Keratinocyte (primary cell): Measurements from ENCODE around the gene P2RY8.
"Not testable (repeated sequence)": the region's sequence is repeated elsewhere in the genome, so short reads cannot be mapped to it uniquely, and the experiment has no call there.

Experiments used
- EZH2 ChIP-seq: IDR thresholded peaks from one replicate; pipeline ENCODE4 v1.6.1; 2012; ENCODE audit warnings: inconsistent platforms, mild to moderate bottlenecking, low read length, moderate library complexity
- TF ChIP-seq, protein P1 (sequence below), 3 experiments: IDR thresholded peaks in 1 of 3; conservative IDR thresholded peaks in 1 of 3; optimal IDR thresholded peaks in 1 of 3; 2 replicates in 2 of 3; 3 replicates in 1 of 3; pipeline versions ENCODE3 to v1.5.1; 2011; ENCODE audit warnings: low read length in 3 of 3, mild to moderate bottlenecking in 3 of 3, moderate library complexity in 2 of 3, control low read depth in 1 of 3, inconsistent platforms in 1 of 3; ENCODE audit not compliant: insufficient read depth in 2 of 3; ENCODE audit errors: extremely low read depth in 1 of 3

- TF ChIP-seq, protein P1, sequence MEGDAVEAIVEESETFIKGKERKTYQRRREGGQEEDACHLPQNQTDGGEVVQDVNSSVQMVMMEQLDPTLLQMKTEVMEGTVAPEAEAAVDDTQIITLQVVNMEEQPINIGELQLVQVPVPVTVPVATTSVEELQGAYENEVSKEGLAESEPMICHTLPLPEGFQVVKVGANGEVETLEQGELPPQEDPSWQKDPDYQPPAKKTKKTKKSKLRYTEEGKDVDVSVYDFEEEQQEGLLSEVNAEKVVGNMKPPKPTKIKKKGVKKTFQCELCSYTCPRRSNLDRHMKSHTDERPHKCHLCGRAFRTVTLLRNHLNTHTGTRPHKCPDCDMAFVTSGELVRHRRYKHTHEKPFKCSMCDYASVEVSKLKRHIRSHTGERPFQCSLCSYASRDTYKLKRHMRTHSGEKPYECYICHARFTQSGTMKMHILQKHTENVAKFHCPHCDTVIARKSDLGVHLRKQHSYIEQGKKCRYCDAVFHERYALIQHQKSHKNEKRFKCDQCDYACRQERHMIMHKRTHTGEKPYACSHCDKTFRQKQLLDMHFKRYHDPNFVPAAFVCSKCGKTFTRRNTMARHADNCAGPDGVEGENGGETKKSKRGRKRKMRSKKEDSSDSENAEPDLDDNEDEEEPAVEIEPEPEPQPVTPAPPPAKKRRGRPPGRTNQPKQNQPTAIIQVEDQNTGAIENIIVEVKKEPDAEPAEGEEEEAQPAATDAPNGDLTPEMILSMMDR (optimal IDR thresholded peaks at IDR 0.05 in 1 of 3, IDR thresholded peaks at IDR 0.05 in 1 of 3, conservative IDR thresholded peaks at IDR 0.05 in 1 of 3; ENCODE audit: extremely low read depth in 1 of 3, insufficient read depth in 2 of 3, low read length in 3 of 3): not testable (repeated sequence)
- not testable (repeated sequence) for TF ChIP-seq EZH2
Observed at GRCh38 chrX:1557442-1557841, 20.5 kb upstream of the P2RY8 start.
